ENCODE results near the gene DAW1. TPM values are rescaled to one million over a fixed set of nuclear protein-coding genes. Genes with fewer than 3 reads are reported as not detected.
A peak's percentile ranks its signal among the peaks of the same experiment; 100 is the strongest.
"Not testable (repeated sequence)": the region's sequence is repeated elsewhere in the genome, so short reads cannot be mapped to it uniquely, and the experiment has no call there.

The DAW1 gene
- total and polyA plus RNA-seq, 2 experiments from 2014 or later, result 0.57 TPM; not detected in 1

- H3K27ac ChIP-seq, result no peak overlapping the region
- no peak overlapping the region for H3K4me3 ChIP-seq
- H3K4me1 ChIP-seq (ENCODE audit: low read depth), result no peaks in the 10 kb centered on the region
- peak in 1 of 2 donors; percentile 19 for DNase-seq (ENCODE audit: low read depth in 1 of 2, low spot score in 1 of 2)
- H3K27me3 ChIP-seq, result no peaks in the 10 kb centered on the region
- TF ChIP-seq, protein P1, sequence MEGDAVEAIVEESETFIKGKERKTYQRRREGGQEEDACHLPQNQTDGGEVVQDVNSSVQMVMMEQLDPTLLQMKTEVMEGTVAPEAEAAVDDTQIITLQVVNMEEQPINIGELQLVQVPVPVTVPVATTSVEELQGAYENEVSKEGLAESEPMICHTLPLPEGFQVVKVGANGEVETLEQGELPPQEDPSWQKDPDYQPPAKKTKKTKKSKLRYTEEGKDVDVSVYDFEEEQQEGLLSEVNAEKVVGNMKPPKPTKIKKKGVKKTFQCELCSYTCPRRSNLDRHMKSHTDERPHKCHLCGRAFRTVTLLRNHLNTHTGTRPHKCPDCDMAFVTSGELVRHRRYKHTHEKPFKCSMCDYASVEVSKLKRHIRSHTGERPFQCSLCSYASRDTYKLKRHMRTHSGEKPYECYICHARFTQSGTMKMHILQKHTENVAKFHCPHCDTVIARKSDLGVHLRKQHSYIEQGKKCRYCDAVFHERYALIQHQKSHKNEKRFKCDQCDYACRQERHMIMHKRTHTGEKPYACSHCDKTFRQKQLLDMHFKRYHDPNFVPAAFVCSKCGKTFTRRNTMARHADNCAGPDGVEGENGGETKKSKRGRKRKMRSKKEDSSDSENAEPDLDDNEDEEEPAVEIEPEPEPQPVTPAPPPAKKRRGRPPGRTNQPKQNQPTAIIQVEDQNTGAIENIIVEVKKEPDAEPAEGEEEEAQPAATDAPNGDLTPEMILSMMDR (IDR thresholded peaks at IDR 0.05; ENCODE audit: low read depth, low read length), result no peak
- H3K9me3 ChIP-seq (ENCODE audit: low read depth), result no peaks in the 10 kb centered on the region
- no peaks in the 10 kb centered on the region for H3K36me3 ChIP-seq
Observed at GRCh38 chr2:227933884-227934283, 62.5 kb downstream of the DAW1 start.

GRCh38 chr2:227936249-227936648 lies 64.8 kb downstream of the DAW1 start:
- H3K36me3 ChIP-seq; H3K4me3 ChIP-seq; DNase-seq (ENCODE audit: low read depth in 1 of 2, low spot score in 1 of 2); H3K27ac ChIP-seq; H3K27me3 ChIP-seq; H3K4me1 ChIP-seq (ENCODE audit: low read depth); H3K9me3 ChIP-seq (ENCODE audit: low read depth): not testable (repeated sequence)

DNA sequence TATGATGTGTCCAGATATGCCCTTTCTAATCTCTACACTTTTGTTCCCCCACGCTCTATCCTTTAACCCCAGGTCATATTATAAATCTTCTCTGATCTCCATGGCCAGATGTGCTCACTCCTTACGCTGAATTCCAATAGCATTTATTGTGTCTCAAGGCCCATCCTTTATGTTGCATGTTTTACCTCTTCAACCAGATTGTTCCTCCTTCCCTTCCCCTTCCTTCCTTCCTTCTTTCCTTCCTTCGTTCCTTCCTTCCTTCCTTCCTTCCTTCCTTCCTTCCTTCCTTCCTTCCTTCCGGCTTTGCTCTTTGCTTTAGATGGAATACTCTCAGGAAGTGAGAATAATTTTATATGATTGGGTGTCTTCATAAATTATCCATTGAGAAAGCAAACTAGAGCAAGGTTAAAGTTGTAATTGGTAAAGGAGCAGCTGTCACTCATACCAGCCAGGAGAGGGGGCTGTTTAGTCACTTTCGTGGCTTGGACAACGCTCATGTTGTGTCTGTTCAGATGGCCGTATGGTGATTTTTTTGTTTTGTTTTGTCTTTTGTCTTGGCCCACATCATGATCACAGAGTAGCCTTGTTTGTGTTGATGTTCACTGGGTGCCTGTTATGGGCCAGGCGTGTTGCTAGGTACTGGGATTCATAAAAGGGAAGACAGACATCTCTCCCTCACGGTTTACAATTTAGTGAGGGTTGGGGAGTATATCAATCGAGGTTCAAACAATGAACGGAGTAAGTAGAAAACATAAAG lies 68.0 kb downstream of the DAW1 start:
- H3K4me1 ChIP-seq (ENCODE audit: low read depth), result no peaks in the 10 kb centered on the region
- no peak overlapping the region for H3K27ac ChIP-seq
- no peaks in the 10 kb centered on the region for H3K9me3 ChIP-seq (ENCODE audit: low read depth)
- H3K27me3 ChIP-seq, result no peaks in the 10 kb centered on the region
- TF ChIP-seq, protein P1 (IDR thresholded peaks at IDR 0.05; ENCODE audit: low read depth, low read length), result peak; percentile 62
- H3K36me3 ChIP-seq, result no peaks in the 10 kb centered on the region
- DNase-seq (ENCODE audit: low read depth in 1 of 2, low spot score in 1 of 2), result peak; percentile 72 to 73
- H3K4me3 ChIP-seq, result no peak overlapping the region

GRCh38 chr2:227942021-227942420 lies 70.6 kb downstream of the DAW1 start:
- TF ChIP-seq, protein P1 (IDR thresholded peaks at IDR 0.05; ENCODE audit: low read depth, low read length), result no peak
- DNase-seq (ENCODE audit: low read depth in 1 of 2, low spot score in 1 of 2), result no peak
- Histone ChIP-seq H3K9me3 (ENCODE audit: low read depth) (no peaks in the 10 kb centered on the region), H3K36me3 (no peaks in the 10 kb centered on the region), H3K27me3 (no peaks in the 10 kb centered on the region), H3K27ac (no peak overlapping the region), H3K4me3 (no peak overlapping the region), H3K4me1 (ENCODE audit: low read depth) (no peaks in the 10 kb centered on the region)

- TF ChIP-seq, protein P1 (IDR thresholded peaks at IDR 0.05; ENCODE audit: low read depth, low read length), result no peak
- no peak overlapping the region for H3K4me3 ChIP-seq
- H3K27me3 ChIP-seq, result no peaks in the 10 kb centered on the region
- H3K4me1 ChIP-seq (ENCODE audit: low read depth), result no peaks in the 10 kb centered on the region
- H3K27ac ChIP-seq, result no peak overlapping the region
- no peaks in the 10 kb centered on the region for H3K36me3 ChIP-seq
- DNase-seq (ENCODE audit: low read depth in 1 of 2, low spot score in 1 of 2), result no peak
- no peaks in the 10 kb centered on the region for H3K9me3 ChIP-seq (ENCODE audit: low read depth)
Observed at GRCh38 chr2:227942965-227943364, 71.5 kb downstream of the DAW1 start.

GRCh38 chr2:227960317-227960716 lies 88.9 kb downstream of the DAW1 start:
- DNase-seq (ENCODE audit: low read depth in 1 of 2, low spot score in 1 of 2), result no peak
- H3K27me3 ChIP-seq, result no peaks in the 10 kb centered on the region
- TF ChIP-seq, protein P1 (IDR thresholded peaks at IDR 0.05; ENCODE audit: low read depth, low read length), result no peak
- peaks cover 13% of the 10 kb centered on the region for H3K4me1 ChIP-seq (ENCODE audit: low read depth)
- H3K27ac ChIP-seq, result no peak overlapping the region
- H3K9me3 ChIP-seq (ENCODE audit: low read depth), result no peaks in the 10 kb centered on the region
- no peaks in the 10 kb centered on the region for H3K36me3 ChIP-seq
- no peak overlapping the region for H3K4me3 ChIP-seq
